GM19452 (cell line): ENCODE measurements around the gene CASTOR1.

Experiments
- ATAC-seq: cut with Tn5 transposase; IDR thresholded peaks from one replicate; pipeline ENCODE4 v1.9.1; 2021; ENCODE audit not compliant: unreplicated experiment

The CASTOR1 gene

GRCh38 chr22:30320021-30320556 is 30.8 kb upstream of the CASTOR1 start:
- no peak for ATAC-seq

DNA sequence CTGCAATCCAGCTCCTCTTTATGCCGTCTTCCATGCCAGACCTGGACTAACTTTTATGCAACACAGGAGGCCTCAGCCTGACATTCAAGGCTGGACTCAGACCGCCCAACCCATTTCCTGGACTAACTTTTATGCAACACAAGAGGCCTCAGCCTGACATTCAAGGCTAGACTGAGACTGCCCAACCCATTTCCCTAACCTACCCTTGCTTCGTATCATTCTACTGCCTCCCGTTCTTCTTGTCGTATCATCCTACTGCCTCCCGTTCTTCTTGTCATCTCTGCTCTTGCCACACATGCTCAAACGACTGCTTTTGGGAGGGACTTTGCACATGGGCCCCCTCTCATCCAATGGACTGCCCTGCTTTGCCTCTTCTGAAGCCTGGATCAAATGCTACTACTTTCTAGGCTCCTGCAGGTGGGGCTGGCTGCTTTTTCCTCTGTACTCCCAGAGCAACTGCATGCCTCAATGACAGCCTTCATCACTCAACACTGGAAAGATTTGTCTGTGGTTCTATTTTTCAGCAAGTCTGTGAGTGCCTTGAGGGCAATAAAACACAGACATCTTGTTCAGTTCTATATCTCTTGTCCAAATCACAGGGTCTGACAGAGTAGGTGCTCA is 29.6 kb upstream of the CASTOR1 start:
- no peak for ATAC-seq

- ATAC-seq, result no peak
These were observed 28.5 kb upstream of the CASTOR1 start for GRCh38 chr22:30317778-30318177.

GRCh38 chr22:30315962-30316576 is 26.8 kb upstream of the CASTOR1 start:
- ATAC-seq, result no peak

GRCh38 chr22:30314915-30315314 is 25.6 kb upstream of the CASTOR1 start:
- no peak for ATAC-seq

DNA sequence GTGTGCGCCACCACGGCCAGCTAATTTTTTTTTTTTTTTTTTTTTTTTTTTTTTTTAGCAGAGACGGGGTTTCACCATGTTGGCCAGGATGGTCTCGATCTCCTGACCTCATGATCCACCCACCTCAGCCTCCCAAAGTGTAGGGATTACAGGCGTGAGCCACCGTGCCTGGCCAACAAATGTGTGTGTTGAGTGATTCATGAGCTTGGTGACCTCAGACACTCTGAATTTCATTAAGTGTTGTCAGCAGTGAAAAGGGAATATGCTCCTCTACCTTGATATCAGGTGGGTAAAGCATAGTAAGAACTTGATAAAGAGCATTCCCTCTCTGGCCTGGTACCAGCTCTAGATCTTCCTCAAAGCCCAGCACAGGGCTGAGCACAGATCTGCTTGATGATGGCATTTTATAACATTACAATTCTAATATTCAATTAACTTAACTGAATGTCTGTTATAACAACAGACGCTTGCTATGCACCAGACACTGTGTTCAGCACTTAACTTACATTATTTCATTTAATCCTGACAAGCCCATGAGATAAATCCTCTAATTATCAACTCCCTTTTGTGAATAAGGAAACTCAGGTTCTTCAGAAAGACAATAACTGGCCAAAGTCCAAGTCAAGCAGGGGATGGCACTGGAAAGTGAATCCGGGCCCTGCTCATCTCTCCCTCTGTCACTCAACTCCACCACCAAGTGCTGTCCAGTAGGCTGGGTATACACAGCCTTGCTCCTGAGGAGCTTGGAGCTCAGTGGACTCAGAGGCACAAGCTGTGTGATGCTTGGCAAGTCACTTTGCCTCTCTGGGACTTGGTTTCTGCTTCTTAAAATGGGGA is 24.4 kb upstream of the CASTOR1 start:
- ATAC-seq, result no peak

- ATAC-seq, result no peak
These were observed 22.7 kb upstream of the CASTOR1 start for GRCh38 chr22:30312053-30312452.

GRCh38 chr22:30310881-30311771 is 21.8 kb upstream of the CASTOR1 start:
- ATAC-seq, result no peak

- ATAC-seq, result no peak
These were observed 20.8 kb upstream of the CASTOR1 start for GRCh38 chr22:30309951-30310741.

- peak; percentile 35 for ATAC-seq
These were observed 19.4 kb upstream of the CASTOR1 start for GRCh38 chr22:30308518-30309230.

DNA sequence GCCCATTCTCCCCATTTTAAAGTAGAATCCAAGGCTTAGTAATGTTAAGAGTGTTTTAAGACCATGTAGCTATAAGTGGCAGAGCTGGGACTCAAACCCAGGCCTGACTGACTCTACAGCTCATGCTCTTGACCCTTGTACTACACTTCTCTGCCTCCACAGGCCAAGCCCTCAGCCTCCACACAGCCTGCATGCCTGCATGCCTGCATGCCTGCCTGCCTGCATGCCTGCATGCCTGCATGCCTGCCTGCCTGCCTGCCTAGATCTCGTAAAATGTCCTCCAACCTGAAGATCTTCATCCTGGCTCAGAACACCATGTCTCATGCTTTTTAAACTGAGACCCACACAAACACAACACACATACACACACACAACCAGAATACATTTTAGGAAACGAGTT is 18.8 kb upstream of the CASTOR1 start:
- ATAC-seq, result no peak

GRCh38 chr22:30307041-30307574 is 17.8 kb upstream of the CASTOR1 start:
- ATAC-seq, result no peak

DNA sequence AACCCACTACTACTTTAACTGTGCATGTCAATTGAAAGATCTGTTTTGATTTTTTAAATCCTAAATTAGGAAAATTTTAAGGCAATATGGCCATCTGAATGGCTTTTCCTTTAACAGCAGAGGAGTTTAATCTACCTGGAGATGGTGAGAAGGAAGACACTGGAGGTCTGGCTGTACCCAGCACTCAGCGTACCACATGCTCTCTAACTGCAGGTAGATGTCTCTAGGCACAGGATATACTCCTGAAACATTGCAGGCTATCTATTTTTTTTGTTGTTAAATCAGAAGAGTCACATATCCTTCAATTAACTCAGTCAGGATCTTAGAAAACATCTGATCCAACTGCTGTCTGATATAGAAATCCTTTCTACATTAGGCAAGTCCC is 17.3 kb upstream of the CASTOR1 start:
- ATAC-seq, result no peak

GRCh38 chr22:30305906-30306626 is 16.8 kb upstream of the CASTOR1 start:
- no peak for ATAC-seq

DNA sequence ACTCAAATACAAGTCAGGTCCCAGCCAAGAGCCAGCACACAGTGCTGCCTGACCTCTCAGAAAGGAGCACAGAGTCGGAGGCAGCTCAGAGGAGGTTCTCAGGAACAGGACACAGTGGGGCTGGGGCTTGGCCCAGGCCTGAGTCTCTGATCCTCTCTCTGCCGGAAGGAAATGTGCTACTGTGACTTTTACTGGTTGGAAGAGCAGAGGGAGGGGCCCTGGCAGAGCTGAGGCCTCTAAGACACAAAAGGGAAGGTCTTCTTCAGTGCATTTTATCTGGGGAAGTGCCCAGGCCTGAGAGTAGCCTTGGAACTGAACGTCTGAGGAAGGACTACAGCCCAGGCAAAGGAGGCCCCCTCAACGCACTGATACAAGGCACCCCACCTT is 16.2 kb upstream of the CASTOR1 start:
- peak; percentile 43 for ATAC-seq

DNA sequence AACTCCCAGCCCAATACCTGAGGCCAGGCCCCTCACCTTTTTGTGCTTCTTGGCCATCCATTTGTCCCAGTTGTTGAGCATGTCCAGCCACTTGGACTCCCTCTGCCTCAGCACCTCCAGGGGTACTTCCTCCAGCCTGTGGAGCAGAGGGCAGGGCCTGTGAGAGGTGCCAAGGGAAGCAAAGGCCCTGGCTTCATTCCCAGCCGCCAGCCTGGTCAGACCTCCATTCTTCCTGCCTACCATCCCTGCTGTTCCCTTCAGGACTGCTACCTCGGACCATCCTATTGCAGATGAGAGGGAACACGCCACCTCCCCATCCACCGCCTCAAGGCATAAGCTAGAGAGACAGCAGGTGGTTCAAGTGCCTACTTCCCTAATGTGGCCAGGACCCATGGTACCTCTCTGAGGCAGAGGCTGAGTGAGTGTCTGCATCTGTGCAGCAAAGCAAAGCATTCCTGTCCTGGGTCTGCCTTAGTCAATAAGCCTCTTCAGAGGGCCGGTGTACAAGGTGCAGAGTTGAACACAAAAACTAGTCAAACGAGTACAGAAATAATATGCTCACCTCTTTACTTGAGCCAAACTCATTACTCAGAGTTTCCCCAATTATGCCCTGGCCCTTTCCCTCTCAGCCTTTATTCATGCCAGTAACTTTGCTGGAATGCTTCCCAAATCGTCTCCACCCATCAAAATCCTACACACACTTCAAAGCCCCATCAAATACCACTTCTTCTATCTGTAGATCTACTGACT is 15.4 kb upstream of the CASTOR1 start:
- ATAC-seq, result no peak

DNA sequence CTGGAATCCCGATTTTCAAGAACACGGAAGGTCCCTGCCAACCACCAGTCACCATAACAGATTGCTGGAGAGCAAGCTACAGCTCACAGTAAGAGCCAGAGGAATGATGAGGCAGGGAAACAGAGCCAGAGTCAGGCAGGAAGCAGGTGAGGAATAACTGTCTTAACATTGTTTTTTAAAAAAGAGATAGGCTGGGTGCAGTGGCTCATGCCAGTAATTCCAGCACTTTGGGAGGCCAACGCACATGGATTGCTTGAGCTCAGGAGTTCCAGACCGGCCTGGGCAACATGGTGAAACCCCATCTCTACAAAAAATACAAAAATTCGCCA is 13.5 kb upstream of the CASTOR1 start:
- ATAC-seq, result no peak
